GM19455 (cell line): Measurements from ENCODE around the gene YBEY.
"Not testable (repeated sequence)": the region's sequence is repeated elsewhere in the genome, so short reads cannot be mapped to it uniquely, and the experiment has no call there.

Source experiments
- ATAC-seq: cut with Tn5 transposase; IDR thresholded peaks from one replicate; pipeline ENCODE4 v1.9.1; 2021; ENCODE audit not compliant: unreplicated experiment

Gene YBEY

GRCh38 chr21:46299167-46299566, 13.0 kb downstream of the YBEY start:
- no peak for ATAC-seq

- no peak for ATAC-seq
These were observed 15.6 kb downstream of the YBEY start for GRCh38 chr21:46301759-46302158.

- ATAC-seq = no peak
These were observed 18.3 kb downstream of the YBEY start for GRCh38 chr21:46304437-46304836.

GRCh38 chr21:46304955-46305354, 18.8 kb downstream of the YBEY start:
- no peak for ATAC-seq

GRCh38 chr21:46307625-46308024, 21.5 kb downstream of the YBEY start:
- no peak for ATAC-seq

GRCh38 chr21:46308431-46308830, 22.3 kb downstream of the YBEY start:
- ATAC-seq = no peak

GRCh38 chr21:46310260-46310659, 24.1 kb downstream of the YBEY start:
- ATAC-seq = not testable (repeated sequence)

- no peak for ATAC-seq
These were observed 25.4 kb downstream of the YBEY start for GRCh38 chr21:46311568-46311967.

GRCh38 chr21:46312949-46313348, 26.8 kb downstream of the YBEY start:
- no peak for ATAC-seq

- no peak for ATAC-seq
These were observed 28.4 kb downstream of the YBEY start for GRCh38 chr21:46314441-46315020.

- ATAC-seq = no peak
These were observed 30.7 kb downstream of the YBEY start for GRCh38 chr21:46316708-46317324.

GRCh38 chr21:46317710-46318463, 31.7 kb downstream of the YBEY start:
- no peak for ATAC-seq

- no peak for ATAC-seq
These were observed 32.3 kb downstream of the YBEY start for GRCh38 chr21:46318464-46318845.

GRCh38 chr21:46319186-46319585, 33.0 kb downstream of the YBEY start:
- ATAC-seq = no peak

GRCh38 chr21:46320331-46320801, 34.2 kb downstream of the YBEY start:
- no peak for ATAC-seq

GRCh38 chr21:46322351-46323226, 36.4 kb downstream of the YBEY start:
- no peak for ATAC-seq

GRCh38 chr21:46323227-46323709, 37.1 kb downstream of the YBEY start:
- ATAC-seq = peak; percentile 2

GRCh38 chr21:46323710-46324389, 37.7 kb downstream of the YBEY start, which contains the start of the genes C21orf58 and PCNT:
C21orf58 (minus strand) TSS chr21:46323870; CDS start chr21:46322738, 1,132 bp downstream.
PCNT (plus strand) TSS chr21:46324156; CDS start chr21:46324229, 73 bp downstream.
- ATAC-seq = peak; percentile 74

GRCh38 chr21:46324390-46325072, 38.4 kb downstream of the YBEY start:
- ATAC-seq = peak; percentile 63
